Fibroblast of lung (primary cell): ENCODE data around the gene MYG1. TPM values are rescaled to one million over a fixed set of nuclear protein-coding genes. Genes with fewer than 3 reads are reported as not detected.

Experiments
- DNase-seq, 2 donors: peaks; one replicate each; pipeline versions ENCODE4 v3.0.0 to v3.0.0-alpha.2; 2010; ENCODE audit warnings: low read depth in 2 of 2
- H2AFZ ChIP-seq: 2 replicates; pipeline ENCODE4 v1.5.1; 2012; ENCODE audit warnings: low read length, control low read depth, inconsistent platforms
- H3K27ac ChIP-seq: 2 replicates; pipeline ENCODE4 v1.5.1; 2011; ENCODE audit warnings: low read length, control low read depth; ENCODE audit not compliant: insufficient read depth
- H3K27me3 ChIP-seq: 2 replicates; pipeline ENCODE4 v1.5.1; 2011; ENCODE audit warnings: mild to moderate bottlenecking, low read length; ENCODE audit not compliant: control insufficient read depth, insufficient read depth
- H3K36me3 ChIP-seq: 2 replicates; pipeline ENCODE4 v1.5.1; 2011; ENCODE audit warnings: low read length; ENCODE audit not compliant: control insufficient read depth, insufficient read depth
- H3K4me1 ChIP-seq: 2 replicates; pipeline ENCODE4 v1.5.1; 2011; ENCODE audit warnings: low read length; ENCODE audit not compliant: control insufficient read depth, insufficient read depth; ENCODE audit errors: extremely low read depth
- H3K4me2 ChIP-seq: 2 replicates; pipeline ENCODE4 v1.5.1; 2011; ENCODE audit warnings: low read length, control low read depth; ENCODE audit not compliant: insufficient read depth; ENCODE audit errors: extremely low read depth
- H3K4me3 ChIP-seq, 4 experiments: fragments of 200-600 bp in 1 of 4; sonication (generic) in 1 of 4; replicated peaks in 1 of 4; 2 replicates each; pipeline ENCODE4 v1.5.1; 2011 to 2016; ENCODE audit warnings: low read length in 4 of 4, low read depth in 3 of 4, mild to moderate bottlenecking in 3 of 4, control low read depth in 2 of 4, inconsistent platforms in 1 of 4, mixed read lengths in 1 of 4; ENCODE audit not compliant: insufficient read depth in 1 of 4; ENCODE audit errors: control extremely low read depth in 1 of 4
- H3K79me2 ChIP-seq: 2 replicates; pipeline ENCODE4 v1.5.1; 2012; ENCODE audit warnings: mild to moderate bottlenecking, low read length, inconsistent platforms; ENCODE audit not compliant: control insufficient read depth, insufficient read depth
- H3K9ac ChIP-seq: 2 replicates; pipeline ENCODE4 v1.5.1; 2011; ENCODE audit warnings: mild to moderate bottlenecking, low read length, control low read depth; ENCODE audit not compliant: insufficient read depth
- H3K9me3 ChIP-seq: 2 replicates; pipeline ENCODE4 v1.5.1; 2012; ENCODE audit warnings: low read depth, low read length; ENCODE audit not compliant: control insufficient read depth, insufficient read depth
- H4K20me1 ChIP-seq: 2 replicates; pipeline ENCODE4 v1.5.1; 2011; ENCODE audit warnings: low read length; ENCODE audit not compliant: control insufficient read depth, insufficient read depth; ENCODE audit errors: extremely low read depth
- EZH2 ChIP-seq: IDR thresholded peaks from 2 replicates; pipeline ENCODE4 v1.5.1; 2012; ENCODE audit warnings: low read length, control low read depth, mild to moderate bottlenecking; ENCODE audit errors: missing control alignments
- polyA plus RNA-seq, 2 donors: library from polyadenylated mRNA; depleted of rRNA in 1 of 2; stranded (reverse) in 1 of 2; unstranded in 1 of 2; fragments of >200 nt; gene quantifications; 2 replicates each; pipeline ENCODE4 v1.2.1, GENCODE V29; 2011 to 2012; ENCODE audit warnings: missing spikeins in 1 of 2
- total RNA-seq: library from RNA; depleted of rRNA; stranded (reverse); fragments of >200 nt; gene quantifications from 2 replicates; pipeline ENCODE4 v1.2.1, GENCODE V29; 2014
- TF ChIP-seq, protein P1 (sequence below), 2 donors: IDR thresholded peaks in 1 of 2; conservative IDR thresholded peaks in 1 of 2; 1 replicate in 1 of 2; 2 replicates in 1 of 2; pipeline ENCODE4 v1.5.1; 2011 to 2012; ENCODE audit warnings: low read length in 2 of 2, control low read depth in 1 of 2, inconsistent platforms in 1 of 2, low read depth in 1 of 2, mild to moderate bottlenecking in 1 of 2

MYG1 gene
- total and polyA plus RNA-seq, 2 donors (not counting 1 experiment from before 2014, with no cell fraction given): 40.8 to 52.0 TPM

DNA sequence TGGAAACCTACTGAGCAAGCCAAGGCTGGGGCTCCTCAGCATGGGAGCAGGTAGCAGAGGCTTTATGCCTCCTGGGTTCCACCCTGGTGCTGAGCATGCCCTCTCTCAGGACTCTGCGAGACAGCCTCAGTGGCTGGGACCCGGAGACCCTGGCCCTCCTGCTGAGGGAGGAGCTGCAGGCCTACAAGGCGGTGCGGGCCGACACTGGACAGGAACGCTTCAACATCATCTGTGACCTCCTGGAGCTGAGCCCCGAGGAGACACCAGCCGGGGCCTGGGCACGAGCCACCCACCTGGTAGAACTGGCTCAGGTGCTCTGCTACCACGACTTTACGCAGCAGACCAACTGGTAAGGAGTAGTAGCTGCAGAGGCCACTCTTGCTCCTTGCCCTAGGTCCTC lies 23.0 kb upstream of the MYG1 start:
- no peak overlapping the region for H3K4me2 ChIP-seq
- H3K9me3 ChIP-seq: no peaks in the 10 kb centered on the region
- H3K36me3 ChIP-seq: peaks cover 11% of the 10 kb centered on the region
- H3K27me3 ChIP-seq: no peaks in the 10 kb centered on the region
- H4K20me1 ChIP-seq: no peaks in the 10 kb centered on the region
- no peak for DNase-seq
- H3K79me2 ChIP-seq: no peaks in the 10 kb centered on the region
- H3K9ac ChIP-seq: no peak overlapping the region
- no peak overlapping the region for H3K27ac ChIP-seq
- H2AFZ ChIP-seq: no peak overlapping the region
- no peak for TF ChIP-seq EZH2
- TF ChIP-seq, protein P1, sequence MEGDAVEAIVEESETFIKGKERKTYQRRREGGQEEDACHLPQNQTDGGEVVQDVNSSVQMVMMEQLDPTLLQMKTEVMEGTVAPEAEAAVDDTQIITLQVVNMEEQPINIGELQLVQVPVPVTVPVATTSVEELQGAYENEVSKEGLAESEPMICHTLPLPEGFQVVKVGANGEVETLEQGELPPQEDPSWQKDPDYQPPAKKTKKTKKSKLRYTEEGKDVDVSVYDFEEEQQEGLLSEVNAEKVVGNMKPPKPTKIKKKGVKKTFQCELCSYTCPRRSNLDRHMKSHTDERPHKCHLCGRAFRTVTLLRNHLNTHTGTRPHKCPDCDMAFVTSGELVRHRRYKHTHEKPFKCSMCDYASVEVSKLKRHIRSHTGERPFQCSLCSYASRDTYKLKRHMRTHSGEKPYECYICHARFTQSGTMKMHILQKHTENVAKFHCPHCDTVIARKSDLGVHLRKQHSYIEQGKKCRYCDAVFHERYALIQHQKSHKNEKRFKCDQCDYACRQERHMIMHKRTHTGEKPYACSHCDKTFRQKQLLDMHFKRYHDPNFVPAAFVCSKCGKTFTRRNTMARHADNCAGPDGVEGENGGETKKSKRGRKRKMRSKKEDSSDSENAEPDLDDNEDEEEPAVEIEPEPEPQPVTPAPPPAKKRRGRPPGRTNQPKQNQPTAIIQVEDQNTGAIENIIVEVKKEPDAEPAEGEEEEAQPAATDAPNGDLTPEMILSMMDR (conservative IDR thresholded peaks at IDR 0.05 in 1 of 2, IDR thresholded peaks at IDR 0.05 in 1 of 2; ENCODE audit: low read depth in 1 of 2, low read length in 2 of 2): no peak
- H3K4me3 ChIP-seq: no peak overlapping the region
- H3K4me1 ChIP-seq: no peaks in the 10 kb centered on the region

DNA sequence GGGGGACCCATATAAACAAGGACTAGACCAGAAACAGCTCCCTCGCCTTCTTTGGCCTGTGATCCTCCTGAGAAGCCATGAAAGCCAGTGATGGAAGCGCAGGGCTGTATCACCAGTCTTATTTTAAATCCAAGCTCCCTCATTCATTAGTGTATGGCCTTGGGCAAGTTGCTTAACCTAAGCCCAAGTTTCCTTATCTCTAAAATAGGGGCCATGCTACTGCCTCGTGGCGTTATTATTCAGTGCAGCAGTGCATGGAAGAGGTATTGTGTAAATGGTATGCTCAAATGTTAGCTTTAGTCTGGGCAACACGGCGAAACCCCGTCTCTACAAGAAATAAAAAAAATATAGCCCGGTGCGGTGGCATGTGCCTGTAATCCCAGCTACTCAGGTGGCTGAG lies 21.5 kb upstream of the MYG1 start:
- no peaks in the 10 kb centered on the region for H3K27me3 ChIP-seq
- TF ChIP-seq, protein P1 (conservative IDR thresholded peaks at IDR 0.05 in 1 of 2, IDR thresholded peaks at IDR 0.05 in 1 of 2; ENCODE audit: low read depth in 1 of 2, low read length in 2 of 2): no peak
- no peak for TF ChIP-seq EZH2
- H3K36me3 ChIP-seq: peaks cover 19% of the 10 kb centered on the region
- H2AFZ ChIP-seq: no peak overlapping the region
- H3K27ac ChIP-seq: no peak overlapping the region
- H3K4me1 ChIP-seq: no peaks in the 10 kb centered on the region
- H3K4me3 ChIP-seq: no peak overlapping the region
- H3K4me2 ChIP-seq: no peak overlapping the region
- no peak for DNase-seq
- no peaks in the 10 kb centered on the region for H3K79me2 ChIP-seq
- H3K9ac ChIP-seq: no peak overlapping the region
- no peaks in the 10 kb centered on the region for H4K20me1 ChIP-seq
- H3K9me3 ChIP-seq: no peaks in the 10 kb centered on the region

DNA sequence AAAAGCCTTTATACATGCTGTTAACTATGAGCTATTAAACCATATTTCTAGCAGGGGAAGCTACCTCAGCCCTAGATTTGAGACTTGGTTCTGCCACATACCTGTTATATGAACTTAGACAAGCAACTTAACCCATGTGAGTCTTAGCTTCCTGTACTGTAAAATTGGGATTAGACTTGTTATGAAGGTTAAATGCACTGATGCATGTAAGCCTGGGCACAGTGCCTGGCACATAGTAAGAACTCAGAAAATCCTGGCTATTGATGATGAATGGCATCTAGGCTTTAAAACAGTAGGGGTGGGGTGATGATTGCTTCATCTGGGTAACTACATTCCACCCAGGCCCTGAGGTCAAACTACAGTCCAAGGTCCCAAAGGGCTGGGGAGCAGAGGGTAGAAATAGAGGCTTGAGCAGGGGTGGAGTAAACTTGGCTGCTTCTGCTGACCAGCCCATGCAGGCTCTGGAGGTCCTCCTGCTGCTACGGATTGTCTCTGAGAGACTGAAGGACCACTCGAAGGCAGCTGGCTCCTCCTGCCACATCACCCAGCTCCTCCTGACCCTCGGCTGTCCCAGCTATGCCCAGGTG lies 20.1 kb upstream of the MYG1 start:
- no peak for TF ChIP-seq EZH2
- TF ChIP-seq, protein P1 (conservative IDR thresholded peaks at IDR 0.05 in 1 of 2, IDR thresholded peaks at IDR 0.05 in 1 of 2; ENCODE audit: low read depth in 1 of 2, low read length in 2 of 2): no peak
- H3K36me3 ChIP-seq: peaks cover 19% of the 10 kb centered on the region

More for the DNA sequence above, 20.1 kb upstream of the MYG1 start:
- no peaks in the 10 kb centered on the region for H3K4me1 ChIP-seq
- no peak overlapping the region for H3K4me2 ChIP-seq
- H3K27ac ChIP-seq: no peak overlapping the region
- no peak overlapping the region for H3K4me3 ChIP-seq
- no peak overlapping the region for H2AFZ ChIP-seq
- H4K20me1 ChIP-seq: no peaks in the 10 kb centered on the region
- H3K9ac ChIP-seq: no peak overlapping the region
- no peaks in the 10 kb centered on the region for H3K27me3 ChIP-seq
- H3K9me3 ChIP-seq: no peaks in the 10 kb centered on the region
- DNase-seq: no peak
- H3K79me2 ChIP-seq: no peaks in the 10 kb centered on the region
